ENCODE results near the gene COG8.
A peak's percentile ranks its signal among the peaks of the same experiment; 100 is the strongest.

COG8 gene

GRCh38 chr16:69328854-69329316 lies 10.5 kb downstream of the COG8 start:
- peak overlapping the region; percentile 76 for H3K27ac ChIP-seq (ENCODE audit: low read depth, low read length)
- no peaks in the 10 kb centered on the region for H3K27me3 ChIP-seq (ENCODE audit: control insufficient read depth in 5 of 5, insufficient read depth in 4 of 5, low read length in 5 of 5)
- peaks cover 0 to 55% (median 43%) of the 10 kb centered on the region in 5 donors for H3K36me3 ChIP-seq (ENCODE audit: control insufficient read depth in 5 of 5, insufficient read depth in 5 of 5, low read length in 5 of 5)
- H3K9ac ChIP-seq (ENCODE audit: low read length in 5 of 5), result peak overlapping the region in 3 of 5 donors; percentile 21 to 80 (median 68)
- H3K4me1 ChIP-seq (ENCODE audit: control insufficient read depth in 5 of 5, insufficient read depth in 5 of 5, low read length in 5 of 5), result peaks cover 7 to 59% (median 47%) of the 10 kb centered on the region in 5 donors
- peak overlapping the region; percentile 17 to 90 (median 73) for H3K4me3 ChIP-seq (ENCODE audit: low read depth in 1 of 5, low read length in 5 of 5)
- H3K9me3 ChIP-seq (ENCODE audit: control insufficient read depth in 5 of 5, low read length in 5 of 5), result no peaks in the 10 kb centered on the region

GRCh38 chr16:69327585-69328310 lies 11.6 kb downstream of the COG8 start:
- H3K9ac ChIP-seq (ENCODE audit: low read length in 5 of 5), result peak overlapping the region in 1 of 5 donors; percentile 68
- no peak overlapping the region for H3K27ac ChIP-seq (ENCODE audit: low read depth, low read length)
- H3K36me3 ChIP-seq (ENCODE audit: control insufficient read depth in 5 of 5, insufficient read depth in 5 of 5, low read length in 5 of 5), result peaks cover 0 to 55% (median 43%) of the 10 kb centered on the region in 5 donors
- peaks cover 7 to 64% (median 49%) of the 10 kb centered on the region in 5 donors for H3K4me1 ChIP-seq (ENCODE audit: control insufficient read depth in 5 of 5, insufficient read depth in 5 of 5, low read length in 5 of 5)
- no peak overlapping the region for H3K4me3 ChIP-seq (ENCODE audit: low read depth in 1 of 5, low read length in 5 of 5)
- H3K9me3 ChIP-seq (ENCODE audit: control insufficient read depth in 5 of 5, low read length in 5 of 5), result no peaks in the 10 kb centered on the region
- no peaks in the 10 kb centered on the region for H3K27me3 ChIP-seq (ENCODE audit: control insufficient read depth in 5 of 5, insufficient read depth in 4 of 5, low read length in 5 of 5)

GRCh38 chr16:69326172-69326873 lies 13.0 kb downstream of the COG8 start:
- Histone ChIP-seq H3K27me3 (ENCODE audit: control insufficient read depth in 5 of 5, insufficient read depth in 4 of 5, low read length in 5 of 5) (no peaks in the 10 kb centered on the region), H3K9me3 (ENCODE audit: control insufficient read depth in 5 of 5, low read length in 5 of 5) (no peaks in the 10 kb centered on the region), H3K4me1 (ENCODE audit: control insufficient read depth in 5 of 5, insufficient read depth in 5 of 5, low read length in 5 of 5) (peaks cover 7 to 64% (median 49%) of the 10 kb centered on the region in 5 donors), H3K9ac (ENCODE audit: low read length in 5 of 5) (peak overlapping the region in 1 of 5 donors; percentile 23), H3K4me3 (ENCODE audit: low read depth in 1 of 5, low read length in 5 of 5) (no peak overlapping the region), H3K36me3 (ENCODE audit: control insufficient read depth in 5 of 5, insufficient read depth in 5 of 5, low read length in 5 of 5) (peaks cover 0 to 57% (median 48%) of the 10 kb centered on the region in 5 donors), H3K27ac (ENCODE audit: low read depth, low read length) (no peak overlapping the region)

- no peaks in the 10 kb centered on the region for H3K9me3 ChIP-seq (ENCODE audit: control insufficient read depth in 5 of 5, low read length in 5 of 5)
- no peaks in the 10 kb centered on the region for H3K27me3 ChIP-seq (ENCODE audit: control insufficient read depth in 5 of 5, insufficient read depth in 4 of 5, low read length in 5 of 5)
- H3K27ac ChIP-seq (ENCODE audit: low read depth, low read length), result no peak overlapping the region
- H3K4me1 ChIP-seq (ENCODE audit: control insufficient read depth in 5 of 5, insufficient read depth in 5 of 5, low read length in 5 of 5), result peaks cover 7 to 59% (median 43%) of the 10 kb centered on the region in 5 donors
- H3K9ac ChIP-seq (ENCODE audit: low read length in 5 of 5), result peak overlapping the region in 1 of 5 donors; percentile 23
- no peak overlapping the region for H3K4me3 ChIP-seq (ENCODE audit: low read depth in 1 of 5, low read length in 5 of 5)
- peaks cover 0 to 63% (median 54%) of the 10 kb centered on the region in 5 donors for H3K36me3 ChIP-seq (ENCODE audit: control insufficient read depth in 5 of 5, insufficient read depth in 5 of 5, low read length in 5 of 5)
Measured at GRCh38 chr16:69325784-69326171, 13.6 kb downstream of the COG8 start.

- H3K4me1 ChIP-seq (ENCODE audit: control insufficient read depth in 5 of 5, insufficient read depth in 5 of 5, low read length in 5 of 5), result peaks cover 7 to 54% (median 37%) of the 10 kb centered on the region in 5 donors
- H3K27ac ChIP-seq (ENCODE audit: low read depth, low read length), result no peak overlapping the region
- H3K9ac ChIP-seq (ENCODE audit: low read length in 5 of 5), result no peak overlapping the region
- no peak overlapping the region for H3K4me3 ChIP-seq (ENCODE audit: low read depth in 1 of 5, low read length in 5 of 5)
- peaks cover 0 to 73% (median 64%) of the 10 kb centered on the region in 5 donors for H3K36me3 ChIP-seq (ENCODE audit: control insufficient read depth in 5 of 5, insufficient read depth in 5 of 5, low read length in 5 of 5)
- H3K27me3 ChIP-seq (ENCODE audit: control insufficient read depth in 5 of 5, insufficient read depth in 4 of 5, low read length in 5 of 5), result no peaks in the 10 kb centered on the region
- H3K9me3 ChIP-seq (ENCODE audit: control insufficient read depth in 5 of 5, low read length in 5 of 5), result no peaks in the 10 kb centered on the region
Measured at GRCh38 chr16:69324585-69325253, 14.6 kb downstream of the COG8 start.

- Histone ChIP-seq H3K4me1 (ENCODE audit: control insufficient read depth in 5 of 5, insufficient read depth in 5 of 5, low read length in 5 of 5) (peaks cover 6 to 48% (median 31%) of the 10 kb centered on the region in 5 donors), H3K27me3 (ENCODE audit: control insufficient read depth in 5 of 5, insufficient read depth in 4 of 5, low read length in 5 of 5) (no peaks in the 10 kb centered on the region), H3K9me3 (ENCODE audit: control insufficient read depth in 5 of 5, low read length in 5 of 5) (no peaks in the 10 kb centered on the region), H3K4me3 (ENCODE audit: low read depth in 1 of 5, low read length in 5 of 5) (no peak overlapping the region), H3K9ac (ENCODE audit: low read length in 5 of 5) (no peak overlapping the region), H3K36me3 (ENCODE audit: control insufficient read depth in 5 of 5, insufficient read depth in 5 of 5, low read length in 5 of 5) (peaks cover 0 to 80% (median 71%) of the 10 kb centered on the region in 5 donors), H3K27ac (ENCODE audit: low read depth, low read length) (no peak overlapping the region)
Measured at GRCh38 chr16:69324013-69324531, 15.3 kb downstream of the COG8 start.

GRCh38 chr16:69323415-69323814 lies 15.9 kb downstream of the COG8 start:
- Histone ChIP-seq H3K4me1 (ENCODE audit: control insufficient read depth in 5 of 5, insufficient read depth in 5 of 5, low read length in 5 of 5) (peaks cover 6 to 41% (median 24%) of the 10 kb centered on the region in 5 donors), H3K36me3 (ENCODE audit: control insufficient read depth in 5 of 5, insufficient read depth in 5 of 5, low read length in 5 of 5) (peaks cover 0 to 85% (median 76%) of the 10 kb centered on the region in 5 donors)

GRCh38 chr16:69322343-69322742 lies 17.0 kb downstream of the COG8 start:
- Histone ChIP-seq H3K27ac (ENCODE audit: low read depth, low read length) (no peak overlapping the region), H3K36me3 (ENCODE audit: control insufficient read depth in 5 of 5, insufficient read depth in 5 of 5, low read length in 5 of 5) (peaks cover 0 to 87% (median 80%) of the 10 kb centered on the region in 5 donors), H3K4me1 (ENCODE audit: control insufficient read depth in 5 of 5, insufficient read depth in 5 of 5, low read length in 5 of 5) (peaks cover 6 to 32% (median 17%) of the 10 kb centered on the region in 5 donors), H3K9me3 (ENCODE audit: control insufficient read depth in 5 of 5, low read length in 5 of 5) (no peaks in the 10 kb centered on the region), H3K4me3 (ENCODE audit: low read depth in 1 of 5, low read length in 5 of 5) (no peak overlapping the region), H3K27me3 (ENCODE audit: control insufficient read depth in 5 of 5, insufficient read depth in 4 of 5, low read length in 5 of 5) (no peaks in the 10 kb centered on the region), H3K9ac (ENCODE audit: low read length in 5 of 5) (no peak overlapping the region)

More at GRCh38 chr16:69323415-69323814, 15.9 kb downstream of the COG8 start:
- H3K27me3 ChIP-seq (ENCODE audit: control insufficient read depth in 5 of 5, insufficient read depth in 4 of 5, low read length in 5 of 5), result no peaks in the 10 kb centered on the region
- H3K9ac ChIP-seq (ENCODE audit: low read length in 5 of 5), result peak overlapping the region in 1 of 5 donors; percentile 47
- no peak overlapping the region for H3K27ac ChIP-seq (ENCODE audit: low read depth, low read length)
- no peaks in the 10 kb centered on the region for H3K9me3 ChIP-seq (ENCODE audit: control insufficient read depth in 5 of 5, low read length in 5 of 5)
- no peak overlapping the region for H3K4me3 ChIP-seq (ENCODE audit: low read depth in 1 of 5, low read length in 5 of 5)

GRCh38 chr16:69321080-69321479 lies 18.3 kb downstream of the COG8 start:
- Histone ChIP-seq H3K36me3 (ENCODE audit: control insufficient read depth in 5 of 5, insufficient read depth in 5 of 5, low read length in 5 of 5) (peaks cover 0 to 91% (median 86%) of the 10 kb centered on the region in 5 donors), H3K4me1 (ENCODE audit: control insufficient read depth in 5 of 5, insufficient read depth in 5 of 5, low read length in 5 of 5) (peaks cover 2 to 20% (median 10%) of the 10 kb centered on the region in 5 donors), H3K9ac (ENCODE audit: low read length in 5 of 5) (no peak overlapping the region), H3K27ac (ENCODE audit: low read depth, low read length) (no peak overlapping the region), H3K9me3 (ENCODE audit: control insufficient read depth in 5 of 5, low read length in 5 of 5) (no peaks in the 10 kb centered on the region), H3K27me3 (ENCODE audit: control insufficient read depth in 5 of 5, insufficient read depth in 4 of 5, low read length in 5 of 5) (no peaks in the 10 kb centered on the region), H3K4me3 (ENCODE audit: low read depth in 1 of 5, low read length in 5 of 5) (no peak overlapping the region)
